B cell (primary cell): ENCODE measurements around the gene PIAS2. TPM values are rescaled to one million over a fixed set of nuclear protein-coding genes. Genes with fewer than 3 reads are reported as not detected.

Experiments used
- ATAC-seq: fragments of 200-7000 bp; cut with Tn5 transposase; one replicate; pipeline ENCODE4 v1.10.0; 2021; ENCODE audit warnings: low read depth, mild to moderate bottlenecking, moderate number of reproducible peaks, moderate library complexity
- CTCF ChIA-PET: fragments of 350-600 bp; sonication (Branson Sonifier 250); formaldehyde crosslinking; loops from one replicate; lab custom pipeline; 2021; ENCODE audit warnings: antibody characterized with exemption, inconsistent platforms; lab: Charles Lee
- POLR2A ChIA-PET: fragments of 350-600 bp; sonication (Branson Sonifier 250); formaldehyde crosslinking; loops from one replicate; lab custom pipeline; 2021; ENCODE audit warnings: antibody characterized with exemption; lab: Charles Lee
- DNase-seq: peaks from one replicate; pipeline ENCODE4 v3.0.0; 2013
- H2AFZ ChIP-seq: 2 replicates; pipeline ENCODE4 v1.6.1; 2012; ENCODE audit warnings: mild to moderate bottlenecking, low read depth, low read length; ENCODE audit not compliant: insufficient read depth, poor library complexity, severe bottlenecking
- H3K27ac ChIP-seq, 2 donors: 1 replicate in 1 of 2; 2 replicates in 1 of 2; pipeline ENCODE4 v1.5.1; 2012 to 2013; ENCODE audit warnings: low read length in 2 of 2, mild to moderate bottlenecking in 2 of 2, moderate library complexity in 1 of 2
- H3K27me3 ChIP-seq, 4 experiments: fragments of 200-600 bp in 1 of 4; sonication (generic) in 1 of 4; replicated peaks in 1 of 4; 1 replicate in 2 of 4; 2 replicates in 2 of 4; pipeline versions ENCODE4 v1.6.1 to v1.7.0; 2013 to 2016; ENCODE audit warnings: low read length in 3 of 4, mild to moderate bottlenecking in 2 of 4, mixed read lengths in 1 of 4, moderate library complexity in 1 of 4; ENCODE audit not compliant: insufficient read depth in 4 of 4, control insufficient read depth in 3 of 4; ENCODE audit errors: control extremely low read depth in 1 of 4
- H3K36me3 ChIP-seq, 2 experiments: replicated peaks in 1 of 2; 1 replicate in 1 of 2; 2 replicates in 1 of 2; pipeline versions ENCODE4 v1.6.1 to v1.7.1; 2013; ENCODE audit warnings: low read length in 1 of 2; ENCODE audit not compliant: insufficient read depth in 2 of 2, control insufficient read depth in 1 of 2; ENCODE audit errors: control extremely low read depth in 1 of 2, extremely low read depth in 1 of 2
- H3K4me1 ChIP-seq, 2 donors: fragments of 200-600 bp in 1 of 2; sonication (generic) in 1 of 2; 1 replicate in 1 of 2; 2 replicates in 1 of 2; pipeline versions ENCODE4 v1.5.1 to v1.6.1; 2013 to 2017; ENCODE audit warnings: low read length in 2 of 2; ENCODE audit not compliant: control insufficient read depth in 2 of 2, insufficient read depth in 2 of 2
- H3K4me2 ChIP-seq: replicated peaks from 2 replicates; pipeline ENCODE3; 2012; ENCODE audit warnings: mild to moderate bottlenecking, low read depth, low read length; ENCODE audit not compliant: poor library complexity, severe bottlenecking
- H3K4me3 ChIP-seq, 5 experiments: fragments of 200-600 bp in 1 of 5; sonication (generic) in 1 of 5; 1 replicate in 3 of 5; 2 replicates in 2 of 5; pipeline versions ENCODE4 v1.5.1 to v1.7.0; 2011 to 2016; ENCODE audit warnings: low read length in 4 of 5, mild to moderate bottlenecking in 4 of 5, low read depth in 2 of 5, control low read depth in 1 of 5, moderate library complexity in 1 of 5; ENCODE audit not compliant: insufficient read depth in 1 of 5; ENCODE audit errors: control extremely low read depth in 1 of 5, extremely low read depth in 1 of 5
- H3K79me2 ChIP-seq: fragments of 200-600 bp; sonication (generic); one replicate; pipeline ENCODE4 v1.6.0; 2016; ENCODE audit warnings: low read length; ENCODE audit not compliant: control insufficient read depth, insufficient read depth
- H3K9ac ChIP-seq: fragments of 200-600 bp; sonication (generic); 2 replicates; pipeline ENCODE4 v1.6.1; 2017; ENCODE audit warnings: mild to moderate bottlenecking, low read length, moderate library complexity
- H3K9me3 ChIP-seq, 3 donors: one replicate each; pipeline versions ENCODE4 v1.6.1 to v1.7.1; 2013; ENCODE audit warnings: low read length in 2 of 3; ENCODE audit not compliant: control insufficient read depth in 2 of 3, insufficient read depth in 1 of 3; ENCODE audit errors: control extremely low read depth in 1 of 3
- H4K20me1 ChIP-seq: 2 replicates; pipeline ENCODE4 v1.6.0; 2012; ENCODE audit warnings: mild to moderate bottlenecking, low read length; ENCODE audit not compliant: insufficient read depth, control insufficient read depth, poor library complexity, severe bottlenecking
- H3K27ac Mint-ChIP-seq: one replicate; pipeline ENCODE4 v1.8.0; 2021; ENCODE audit warnings: mixed read lengths
- H3K27me3 Mint-ChIP-seq: one replicate; pipeline ENCODE4 v1.8.0; 2021; ENCODE audit warnings: mixed read lengths
- H3K4me1 Mint-ChIP-seq: one replicate; pipeline ENCODE4 v1.8.0; 2021; ENCODE audit warnings: mixed read lengths
- H3K4me3 Mint-ChIP-seq: one replicate; pipeline ENCODE4 v1.8.0; 2021; ENCODE audit warnings: mixed read lengths
- H3K9me3 Mint-ChIP-seq: one replicate; pipeline ENCODE4 v1.8.0; 2022; ENCODE audit warnings: mixed read lengths; ENCODE audit not compliant: insufficient read depth
- EZH2 ChIP-seq: IDR thresholded peaks from 2 replicates; pipeline ENCODE4 v1.6.1; 2012; ENCODE audit warnings: borderline replicate concordance, low read depth, mild to moderate bottlenecking, moderate library complexity, low read length; ENCODE audit not compliant: insufficient read depth, poor library complexity, severe bottlenecking
- WGBS: methylation state at CpG from one replicate; pipeline ENCODE4 v1.1.5; 2013; ENCODE audit warnings: missing lambda C conversion rate; ENCODE audit not compliant: insufficient coverage; 5-methylcytosine and 5-hydroxymethylcytosine counted together
- intact Hi-C: fragments of 100-400 bp; cut with micrococcal nuclease; formaldehyde crosslinking; loops from one replicate; pipeline ENCODE4 v1.10.0; 2022
- polyA plus RNA-seq: library from polyadenylated mRNA; depleted of rRNA; stranded (reverse); fragments of >200 nt; gene quantifications from 2 replicates; pipeline ENCODE4 v1.2.3, GENCODE V29; 2012
- total RNA-seq, 2 donors: library from RNA; stranded (reverse); fragments of 120-200 nt in 1 of 2; gene quantifications; 1 replicate in 1 of 2; 2 replicates in 1 of 2; pipeline versions ENCODE4 v1.2.3 to v1.2.4, GENCODE V29; 2013 to 2022
- TF ChIP-seq, protein P1 (sequence below): fragments of 200-600 bp; IDR thresholded peaks from one replicate; pipeline ENCODE4 v1.8.0; 2022; ENCODE audit warnings: antibody characterized with exemption, mild to moderate bottlenecking

PIAS2 gene
- total and polyA plus RNA-seq, 2 donors (not counting 1 experiment from before 2014, with no cell fraction given): 7.3 to 51.1 TPM

DNA sequence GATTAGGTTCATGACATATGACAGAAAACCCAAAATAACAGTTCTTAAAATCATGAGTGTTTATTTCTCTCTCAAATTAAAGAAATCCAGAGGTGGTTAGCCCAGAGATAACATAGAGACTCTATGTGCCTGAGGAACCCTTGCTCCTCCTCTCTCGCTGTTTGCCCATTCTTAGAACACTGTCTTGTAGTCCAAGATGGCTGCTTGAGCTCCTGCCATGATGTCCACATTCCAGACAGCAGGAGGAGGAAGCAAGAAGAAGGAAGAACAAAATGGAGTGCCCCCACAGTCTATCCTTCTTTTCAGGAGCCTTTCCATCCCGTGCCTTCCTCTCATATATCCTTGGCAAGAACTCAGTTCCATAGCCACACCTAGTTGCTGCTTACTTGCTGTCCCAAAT lies 146.6 kb downstream of the PIAS2 start:
- Mint-ChIP-seq H3K9me3 (no peaks in the 10 kb centered on the region), H3K27me3 (peaks cover 4% of the 10 kb centered on the region), H3K27ac (no peak overlapping the region), H3K4me3 (no peak overlapping the region), H3K4me1 (no peaks in the 10 kb centered on the region)
- Histone ChIP-seq H3K9me3 (no peaks in the 10 kb centered on the region), H3K36me3 (no peaks in the 10 kb centered on the region), H3K27ac (no peak overlapping the region), H3K9ac (no peak overlapping the region), H3K4me3 (no peak overlapping the region), H3K4me1 (no peaks in the 10 kb centered on the region), H4K20me1 (no peaks in the 10 kb centered on the region), H3K79me2 (no peaks in the 10 kb centered on the region), H3K4me2 (no peak overlapping the region), H2AFZ (no peak overlapping the region), H3K27me3 (peaks cover 0 to 3% (median 0%) of the 10 kb centered on the region in 4 experiments)
- ChIA-PET CTCF (no interaction called here), POLR2A (no interaction called here)
- no peak for TF ChIP-seq EZH2
- TF ChIP-seq, protein P1, sequence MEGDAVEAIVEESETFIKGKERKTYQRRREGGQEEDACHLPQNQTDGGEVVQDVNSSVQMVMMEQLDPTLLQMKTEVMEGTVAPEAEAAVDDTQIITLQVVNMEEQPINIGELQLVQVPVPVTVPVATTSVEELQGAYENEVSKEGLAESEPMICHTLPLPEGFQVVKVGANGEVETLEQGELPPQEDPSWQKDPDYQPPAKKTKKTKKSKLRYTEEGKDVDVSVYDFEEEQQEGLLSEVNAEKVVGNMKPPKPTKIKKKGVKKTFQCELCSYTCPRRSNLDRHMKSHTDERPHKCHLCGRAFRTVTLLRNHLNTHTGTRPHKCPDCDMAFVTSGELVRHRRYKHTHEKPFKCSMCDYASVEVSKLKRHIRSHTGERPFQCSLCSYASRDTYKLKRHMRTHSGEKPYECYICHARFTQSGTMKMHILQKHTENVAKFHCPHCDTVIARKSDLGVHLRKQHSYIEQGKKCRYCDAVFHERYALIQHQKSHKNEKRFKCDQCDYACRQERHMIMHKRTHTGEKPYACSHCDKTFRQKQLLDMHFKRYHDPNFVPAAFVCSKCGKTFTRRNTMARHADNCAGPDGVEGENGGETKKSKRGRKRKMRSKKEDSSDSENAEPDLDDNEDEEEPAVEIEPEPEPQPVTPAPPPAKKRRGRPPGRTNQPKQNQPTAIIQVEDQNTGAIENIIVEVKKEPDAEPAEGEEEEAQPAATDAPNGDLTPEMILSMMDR: no peak
- no peak for ATAC-seq
- no peak for DNase-seq
- intact Hi-C loops: no loop called here
- WGBS: no CpG with 5 or more reads among the region's 2 CpGs

DNA sequence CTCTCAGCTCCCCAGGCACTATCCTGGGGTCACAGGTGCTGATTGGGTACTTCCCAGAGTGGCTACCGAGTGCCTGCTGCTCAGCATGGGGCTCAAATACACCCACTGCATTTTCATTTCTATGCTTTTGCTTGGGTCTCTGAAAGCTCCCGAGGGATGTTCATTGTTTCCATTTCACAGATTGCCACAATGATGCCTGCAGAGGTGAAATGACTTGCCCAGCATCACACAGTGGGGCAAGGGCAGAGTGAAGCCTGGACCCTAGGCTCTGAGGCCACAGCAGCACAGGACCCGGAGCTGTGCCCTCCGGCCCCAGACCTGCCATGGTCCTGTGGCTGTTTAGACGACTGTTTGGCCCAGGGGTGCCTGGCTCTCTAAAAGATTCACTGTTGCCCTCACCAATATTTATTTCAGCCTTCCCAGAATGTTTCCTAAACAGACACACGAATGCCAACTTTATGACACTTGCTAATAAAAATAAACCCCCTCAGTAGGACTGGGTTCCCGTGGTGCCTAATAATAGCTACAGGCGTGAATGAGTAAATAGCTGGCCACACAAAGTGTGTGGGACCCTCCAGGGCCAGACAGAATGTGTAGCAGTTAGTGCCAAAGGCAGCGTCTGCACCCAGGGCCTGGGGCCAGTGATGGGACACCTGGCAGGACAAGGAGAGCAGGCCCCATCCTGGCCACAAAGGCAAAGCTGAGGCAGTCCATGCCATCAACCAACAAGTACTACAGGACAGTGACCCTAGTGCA lies 149.0 kb downstream of the PIAS2 start:
- Histone ChIP-seq H2AFZ (no peak overlapping the region), H3K79me2 (no peaks in the 10 kb centered on the region), H3K4me2 (no peak overlapping the region), H3K27me3 (peaks cover 0 to 7% (median 4%) of the 10 kb centered on the region in 4 experiments), H3K4me1 (no peaks in the 10 kb centered on the region), H4K20me1 (no peaks in the 10 kb centered on the region), H3K9ac (no peak overlapping the region), H3K36me3 (no peaks in the 10 kb centered on the region), H3K9me3 (no peaks in the 10 kb centered on the region), H3K27ac (no peak overlapping the region), H3K4me3 (no peak overlapping the region)
- no peak for DNase-seq
- Mint-ChIP-seq H3K27ac (no peak overlapping the region), H3K4me1 (no peaks in the 10 kb centered on the region), H3K4me3 (no peak overlapping the region), H3K27me3 (peaks cover 18% of the 10 kb centered on the region), H3K9me3 (no peaks in the 10 kb centered on the region)
- WGBS: 79% methylated on average over 8 of the region's 9 CpGs
- ChIA-PET CTCF (no interaction called here), POLR2A (interaction anchor here (0.6 kb wide), 1 partner anchor 380 kb away, joined by 3 read pairs; no protein-coding TSS in a partner anchor)
- no peak for ATAC-seq
- intact Hi-C loops: no loop called here
- TF ChIP-seq EZH2: no peak
- TF ChIP-seq, protein P1: no peak
